Large intestine (tissue), 3 donors: ENCODE results near the gene NOL4L. TPM values are rescaled to one million over a fixed set of nuclear protein-coding genes. Genes with fewer than 3 reads are reported as not detected.
"Not testable (repeated sequence)": the region's sequence is repeated elsewhere in the genome, so short reads cannot be mapped to it uniquely, and the experiment has no call there.

ENCODE experiments used
- DNase-seq, 2 donors: peaks; one replicate each; pipeline versions ENCODE4 v3.0.0 to v3.0.0-alpha.2; 2013
- H3K27ac ChIP-seq: one replicate; pipeline ENCODE4 v1.5.1; 2013; ENCODE audit warnings: low read length
- H3K27me3 ChIP-seq: 2 replicates; pipeline ENCODE4 v1.6.1; 2013; ENCODE audit warnings: low read length; ENCODE audit not compliant: control insufficient read depth, insufficient read depth
- H3K36me3 ChIP-seq: 2 replicates; pipeline ENCODE4 v1.6.1; 2013; ENCODE audit warnings: low read length; ENCODE audit not compliant: control insufficient read depth, insufficient read depth
- H3K4me1 ChIP-seq: one replicate; pipeline ENCODE4 v1.6.1; 2013; ENCODE audit warnings: low read length; ENCODE audit not compliant: control insufficient read depth, insufficient read depth
- H3K4me3 ChIP-seq: one replicate; pipeline ENCODE4 v1.5.1; 2013; ENCODE audit warnings: low read length
- H3K9me3 ChIP-seq: one replicate; pipeline ENCODE4 v1.6.1; 2013; ENCODE audit warnings: mild to moderate bottlenecking, low read depth, low read length, moderate library complexity; ENCODE audit not compliant: control insufficient read depth
- WGBS: methylation state at CpG from one replicate; pipeline ENCODE4 v1.1.5; 2013; ENCODE audit warnings: low lambda C conversion rate; ENCODE audit not compliant: insufficient coverage; 5-methylcytosine and 5-hydroxymethylcytosine counted together
- polyA plus RNA-seq: library from polyadenylated mRNA; unstranded; fragments of 120-200 nt; gene quantifications from one replicate; pipeline ENCODE4 v1.2.1, GENCODE V29; 2013

The NOL4L gene
- polyA plus RNA-seq, 1 donor = 81.7 TPM

DNA sequence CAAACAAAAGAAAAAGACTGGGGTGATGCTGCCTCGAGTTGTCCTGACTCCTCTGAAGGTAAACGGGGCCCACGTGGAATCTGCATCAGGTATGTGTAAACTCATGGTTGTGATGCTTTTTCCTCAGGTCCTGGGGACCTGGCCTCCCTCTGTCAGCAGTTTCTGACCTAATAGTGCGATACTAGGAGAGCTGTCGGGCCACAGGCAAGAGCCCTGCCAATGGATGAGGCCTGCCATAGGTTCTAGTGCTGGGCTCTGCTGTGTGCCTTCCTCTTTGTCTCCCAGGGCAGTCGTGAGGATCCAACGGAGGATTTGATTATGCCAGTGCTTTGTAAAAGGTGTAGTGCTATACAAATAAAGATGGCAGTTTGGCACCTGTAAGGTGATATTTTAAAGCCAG is 155.8 kb downstream of the NOL4L start:
- DNase-seq = no peak
- no peak overlapping the region for H3K27ac ChIP-seq
- H3K27me3 ChIP-seq = no peaks in the 10 kb centered on the region
- H3K9me3 ChIP-seq = no peaks in the 10 kb centered on the region
- 100% methylated on average over 1 of the region's 7 CpGs for WGBS
- H3K4me3 ChIP-seq = no peak overlapping the region
- H3K36me3 ChIP-seq = peaks cover 70% of the 10 kb centered on the region
- H3K4me1 ChIP-seq = no peaks in the 10 kb centered on the region

DNA sequence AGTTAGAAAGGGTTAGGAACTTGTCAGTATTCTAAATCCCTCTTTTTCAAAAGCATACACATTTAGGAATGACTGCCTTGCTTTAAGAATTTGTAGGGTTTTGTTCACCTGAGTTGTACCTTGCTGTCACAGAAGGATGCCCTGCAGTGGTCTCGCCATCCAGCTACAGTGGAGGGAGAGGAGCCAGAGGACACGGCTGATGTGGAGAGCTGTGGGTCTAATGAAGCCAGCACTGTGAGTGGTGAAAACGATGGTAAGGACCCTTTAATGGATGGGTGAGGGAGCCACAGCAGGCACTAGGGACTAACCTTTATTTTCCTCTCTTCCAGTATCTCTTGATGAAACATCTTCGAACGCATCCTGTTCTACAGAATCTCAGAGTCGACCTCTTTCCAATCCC is 157.1 kb downstream of the NOL4L start:
- no peak overlapping the region for H3K27ac ChIP-seq

DNA sequence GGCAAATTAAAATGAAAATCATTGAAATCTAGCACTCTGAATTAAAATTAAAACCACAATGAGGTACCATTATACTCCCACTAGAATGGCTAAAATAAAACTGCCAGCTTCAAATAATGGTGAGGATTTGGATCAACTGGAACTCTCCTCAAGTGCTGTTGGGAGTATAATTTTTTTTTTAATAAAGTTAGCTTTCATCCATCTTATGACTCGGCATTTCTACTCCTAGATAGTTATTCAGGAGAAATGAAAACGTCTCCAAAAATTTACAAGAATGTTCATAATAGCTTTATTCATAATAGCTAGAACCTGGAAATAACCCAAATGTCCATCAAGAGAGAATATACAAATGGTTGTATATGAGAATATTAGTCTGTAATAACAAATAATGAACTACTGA is 163.8 kb downstream of the NOL4L start:
- Histone ChIP-seq H3K27me3 (no peaks in the 10 kb centered on the region), H3K36me3 (peaks cover 4% of the 10 kb centered on the region), H3K27ac (no peak overlapping the region), H3K4me1 (no peaks in the 10 kb centered on the region), H3K4me3 (no peak overlapping the region), H3K9me3 (no peaks in the 10 kb centered on the region)
- 80% methylated on average over 1 of the region's 2 CpGs for WGBS
- DNase-seq = no peak

More for the DNA sequence above, 157.1 kb downstream of the NOL4L start:
- DNase-seq = no peak
- H3K36me3 ChIP-seq = peaks cover 60% of the 10 kb centered on the region
- no peaks in the 10 kb centered on the region for H3K27me3 ChIP-seq
- no peaks in the 10 kb centered on the region for H3K9me3 ChIP-seq
- no peak overlapping the region for H3K4me3 ChIP-seq
- WGBS = no CpG with 5 or more reads among the region's 6 CpGs
- no peaks in the 10 kb centered on the region for H3K4me1 ChIP-seq

DNA sequence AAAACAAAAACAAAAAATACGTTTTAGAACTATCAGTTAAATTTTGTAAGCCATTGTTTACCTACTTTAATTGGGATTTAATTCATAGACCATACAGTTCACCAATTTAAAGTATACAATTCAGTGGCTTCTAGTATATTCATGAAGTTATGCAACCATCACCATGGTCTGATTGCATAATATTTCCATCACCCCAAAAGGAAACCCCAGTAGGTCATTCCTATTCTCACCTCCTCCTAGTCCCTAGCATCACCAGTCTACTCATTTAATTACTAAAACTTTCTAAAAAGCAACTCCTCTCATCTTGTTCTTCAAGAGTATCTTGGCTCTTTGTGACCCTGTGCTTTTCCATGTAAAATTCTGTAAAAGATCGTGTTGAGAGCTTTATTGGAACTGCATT is 166.8 kb downstream of the NOL4L start:
- Histone ChIP-seq H3K4me1 (no peaks in the 10 kb centered on the region), H3K4me3 (no peak overlapping the region), H3K27me3 (no peaks in the 10 kb centered on the region), H3K36me3 (peaks cover 4% of the 10 kb centered on the region), H3K27ac (no peak overlapping the region), H3K9me3 (no peaks in the 10 kb centered on the region)
- DNase-seq = no peak
- 100% methylated on average over 1 of the region's 2 CpGs for whole genome bisulfite sequencing

DNA sequence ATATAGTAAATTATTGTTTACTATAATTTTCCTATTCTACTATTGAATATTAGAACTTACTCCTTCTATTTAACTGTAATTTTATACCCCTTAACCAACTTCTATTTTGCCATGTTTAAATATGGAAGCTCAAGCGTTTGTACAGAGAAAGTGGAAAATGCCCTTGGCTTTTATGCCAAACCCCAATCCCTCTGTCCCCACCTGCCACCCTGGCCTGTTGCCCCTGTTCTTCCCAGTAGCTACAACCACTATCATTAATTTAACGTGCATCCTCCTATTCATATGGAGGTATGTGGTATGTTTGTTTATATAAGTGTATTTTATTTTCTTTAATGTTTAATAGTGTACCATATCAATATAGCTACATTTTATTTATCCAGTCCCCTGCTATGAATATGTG is 168.9 kb downstream of the NOL4L start:
- no peaks in the 10 kb centered on the region for H3K27me3 ChIP-seq
- no peaks in the 10 kb centered on the region for H3K4me1 ChIP-seq
- DNase-seq = no peak
- WGBS = no CpG with 5 or more reads among the region's 2 CpGs
- H3K9me3 ChIP-seq = no peaks in the 10 kb centered on the region
- H3K4me3 ChIP-seq = no peak overlapping the region
- no peak overlapping the region for H3K27ac ChIP-seq
- peaks cover 7% of the 10 kb centered on the region for H3K36me3 ChIP-seq

DNA sequence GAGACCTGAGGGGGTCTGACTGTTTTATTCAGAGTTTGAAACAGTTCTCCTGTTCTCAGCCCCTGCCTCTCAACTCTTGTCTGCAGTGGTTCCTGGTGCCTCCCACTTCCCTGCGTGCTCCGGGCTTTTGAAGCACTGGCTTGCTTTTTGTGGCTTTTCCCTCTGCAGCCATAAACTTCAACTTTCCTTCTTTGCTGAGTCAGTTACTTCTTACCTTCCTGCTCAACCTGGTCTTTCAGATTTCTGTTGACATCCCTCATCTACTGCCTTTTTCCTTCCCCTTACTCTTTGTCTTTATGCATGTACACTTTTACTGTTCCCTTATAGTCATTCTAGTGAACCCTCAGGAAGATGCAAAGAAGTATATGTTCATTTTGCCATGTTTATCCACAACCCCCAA is 169.6 kb downstream of the NOL4L start:
- 73% methylated on average over 2 of the region's 2 CpGs for WGBS
- Histone ChIP-seq H3K36me3 (peaks cover 7% of the 10 kb centered on the region), H3K27ac (no peak overlapping the region), H3K9me3 (no peaks in the 10 kb centered on the region), H3K4me3 (no peak overlapping the region), H3K4me1 (no peaks in the 10 kb centered on the region), H3K27me3 (no peaks in the 10 kb centered on the region)
- no peak for DNase-seq

DNA sequence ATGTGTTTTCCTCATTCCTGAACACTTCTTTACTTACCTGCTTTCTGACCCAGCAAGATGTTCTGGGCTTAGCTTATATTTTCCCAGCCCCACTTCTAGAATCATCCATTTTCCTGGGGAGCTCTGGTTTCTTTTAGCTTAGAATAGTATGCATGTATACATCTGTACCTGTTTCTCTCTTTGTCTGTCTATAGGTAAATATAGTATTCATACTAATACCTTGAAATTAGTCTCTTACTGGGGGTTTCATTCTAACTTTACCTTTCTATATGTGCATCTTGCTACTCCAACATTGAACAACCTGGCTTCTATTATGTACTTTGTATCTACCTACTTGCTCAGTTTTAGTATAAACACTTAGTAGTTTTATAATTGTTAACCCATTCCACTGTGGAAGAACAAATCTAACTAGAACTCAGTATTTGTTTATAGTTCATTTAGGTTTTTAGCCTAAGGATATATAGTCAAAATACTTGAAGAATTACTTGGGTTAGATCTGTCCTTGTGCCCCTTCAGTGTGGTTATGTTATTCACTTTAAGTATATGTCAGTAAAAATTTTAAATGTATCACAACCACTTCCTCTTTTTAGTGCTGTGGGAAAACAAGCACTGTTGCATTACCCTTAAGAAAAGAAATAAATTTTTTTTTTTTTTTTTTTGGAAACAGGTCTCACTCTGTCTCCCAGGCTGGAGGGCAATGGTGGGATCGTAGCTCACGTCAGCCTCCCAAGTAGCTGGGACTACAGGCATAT is 173.0 kb downstream of the NOL4L start:
- Histone ChIP-seq H3K9me3 (no peaks in the 10 kb centered on the region), H3K27me3 (no peaks in the 10 kb centered on the region), H3K27ac (no peak overlapping the region), H3K4me1 (no peaks in the 10 kb centered on the region), H3K4me3 (no peak overlapping the region), H3K36me3 (peaks cover 18% of the 10 kb centered on the region)
- no peak for DNase-seq
- no CpG with 5 or more reads among the region's 2 CpGs for WGBS

DNA sequence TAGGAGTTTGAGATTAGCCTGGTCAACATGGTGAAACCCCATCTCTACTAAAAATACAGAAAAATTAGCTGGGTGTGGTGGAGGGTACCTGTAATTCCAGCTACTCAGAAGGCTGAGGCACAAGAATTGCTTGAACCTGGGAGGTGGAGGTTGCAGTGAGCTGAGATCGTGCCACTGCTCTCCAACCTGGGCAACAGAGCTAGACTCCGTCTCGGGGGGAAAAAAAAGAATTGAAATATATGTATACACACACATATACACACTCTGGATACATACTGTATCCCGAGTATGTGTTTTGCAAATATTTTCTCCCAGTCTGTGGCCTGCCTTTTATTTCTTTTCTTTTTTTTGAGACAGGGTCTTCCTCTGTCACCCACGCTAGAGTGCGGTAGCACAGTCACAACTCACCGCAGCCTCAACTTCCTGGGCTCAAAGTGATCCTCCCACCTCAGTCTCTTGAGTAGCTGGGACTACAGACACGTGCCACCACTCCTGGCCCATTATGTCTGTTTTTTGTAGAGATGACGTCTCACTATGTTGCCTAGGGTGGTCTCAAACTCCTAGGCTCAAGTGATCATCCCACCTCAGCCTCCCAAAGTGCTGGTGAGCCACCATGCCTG is 177.9 kb downstream of the NOL4L start:
- WGBS = 100% methylated on average over 2 of the region's 9 CpGs
- DNase-seq, H3K4me3 ChIP-seq: not testable (repeated sequence)

DNA sequence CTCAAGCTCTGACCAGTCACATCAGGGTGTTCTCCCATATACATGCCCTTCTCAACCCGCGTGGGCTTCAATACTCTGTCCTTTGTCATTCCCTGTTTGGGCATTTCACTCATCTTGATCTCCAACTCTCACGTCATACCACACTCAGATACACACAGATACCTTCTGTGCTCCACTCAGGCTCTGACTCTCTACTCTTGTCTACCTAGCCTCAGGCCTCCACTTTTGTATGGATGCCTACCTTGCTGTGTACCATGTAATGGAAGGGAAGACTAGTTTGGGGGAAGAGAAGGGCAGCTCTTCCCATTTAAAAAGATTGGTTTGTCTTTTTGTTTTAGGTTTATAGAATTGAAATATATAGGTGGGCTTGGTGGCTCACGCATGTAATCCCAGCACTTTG is 178.4 kb downstream of the NOL4L start:
- DNase-seq = no peak
- no CpG with 5 or more reads among the region's 4 CpGs for WGBS

More for the DNA sequence above, 177.9 kb downstream of the NOL4L start:
- not testable (repeated sequence) for H3K9me3 ChIP-seq, H3K4me1 ChIP-seq, H3K27me3 ChIP-seq, H3K27ac ChIP-seq
- H3K36me3 ChIP-seq = peaks cover 18% of the 10 kb centered on the region

DNA sequence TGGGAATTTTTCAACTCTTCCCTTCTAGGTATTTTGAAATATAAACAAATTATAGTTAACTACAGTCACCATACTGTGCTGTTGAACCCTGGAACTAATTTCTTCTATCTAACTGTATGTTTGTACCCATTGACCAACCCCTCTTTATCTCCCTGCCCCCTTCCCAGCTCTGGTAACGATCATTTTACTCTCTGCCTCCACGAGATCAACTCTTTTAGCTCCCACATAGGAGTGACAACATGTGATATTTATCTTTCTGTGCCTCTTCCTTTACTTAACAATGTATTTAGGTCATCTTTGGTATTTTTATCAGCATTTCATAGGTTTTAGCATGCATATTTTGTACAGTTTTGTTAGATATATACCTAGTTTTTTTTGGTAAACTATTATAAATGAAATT is 181.1 kb downstream of the NOL4L start:
- H3K9me3 ChIP-seq = no peaks in the 10 kb centered on the region
- peaks cover 17% of the 10 kb centered on the region for H3K36me3 ChIP-seq
- H3K27me3 ChIP-seq = no peaks in the 10 kb centered on the region
- H3K27ac ChIP-seq = no peak overlapping the region
- H3K4me1 ChIP-seq = no peaks in the 10 kb centered on the region
- no peak overlapping the region for H3K4me3 ChIP-seq
- 52% methylated on average over 2 of the region's 2 CpGs for WGBS
- no peak for DNase-seq

More for the DNA sequence above, 178.4 kb downstream of the NOL4L start:
- Histone ChIP-seq H3K4me1 (no peaks in the 10 kb centered on the region), H3K27me3 (no peaks in the 10 kb centered on the region), H3K9me3 (no peaks in the 10 kb centered on the region), H3K27ac (no peak overlapping the region), H3K36me3 (peaks cover 20% of the 10 kb centered on the region), H3K4me3 (no peak overlapping the region)

DNA sequence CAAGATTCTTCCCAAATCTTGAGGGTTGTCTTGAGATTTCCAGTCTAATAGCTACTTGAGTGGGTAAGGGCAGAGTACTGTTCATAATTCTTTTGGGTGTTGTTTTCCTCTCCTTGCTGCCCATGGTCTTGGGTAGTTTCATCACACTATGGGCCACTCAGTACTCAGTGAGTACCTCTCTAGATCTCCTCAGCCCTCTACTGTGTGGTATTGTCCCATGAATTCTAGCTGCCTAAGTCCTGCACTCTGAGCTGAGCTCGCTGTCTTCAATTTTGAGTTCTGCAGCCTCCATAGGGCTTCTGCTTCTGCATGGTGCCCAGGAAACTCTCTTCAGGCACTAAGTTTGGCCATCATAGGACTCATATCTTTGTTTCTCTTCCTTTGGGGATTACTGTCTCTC is 184.7 kb downstream of the NOL4L start:
- no peaks in the 10 kb centered on the region for H3K4me1 ChIP-seq
- H3K9me3 ChIP-seq = no peaks in the 10 kb centered on the region
- H3K27ac ChIP-seq = no peak overlapping the region
- no peak for DNase-seq
- WGBS = no CpG with 5 or more reads among the region's 1 CpG
- H3K36me3 ChIP-seq = peaks cover 8% of the 10 kb centered on the region
- H3K4me3 ChIP-seq = no peak overlapping the region
- no peaks in the 10 kb centered on the region for H3K27me3 ChIP-seq
